Mucosa of stomach (tissue), 1 donor: ENCODE results near the gene TMEM51.

Experiments
- H3K27me3 ChIP-seq: one replicate; pipeline ENCODE4 v1.7.0; 2013; ENCODE audit warnings: mild to moderate bottlenecking, low read length; ENCODE audit not compliant: control insufficient read depth, insufficient read depth
- H3K36me3 ChIP-seq: one replicate; pipeline ENCODE4 v1.7.0; 2013; ENCODE audit warnings: low read length; ENCODE audit not compliant: control insufficient read depth, insufficient read depth
- H3K4me1 ChIP-seq: one replicate; pipeline ENCODE4 v1.7.0; 2013; ENCODE audit warnings: mild to moderate bottlenecking, low read length; ENCODE audit not compliant: control insufficient read depth, insufficient read depth
- H3K4me3 ChIP-seq: one replicate; pipeline ENCODE4 v1.7.0; 2013; ENCODE audit warnings: low read length
- H3K9ac ChIP-seq: one replicate; pipeline ENCODE4 v1.7.0; 2013; ENCODE audit warnings: mild to moderate bottlenecking, low read length, moderate library complexity
- H3K9me3 ChIP-seq: one replicate; pipeline ENCODE4 v1.7.0; 2013; ENCODE audit warnings: mild to moderate bottlenecking, low read length, moderate library complexity; ENCODE audit not compliant: control insufficient read depth
- donor health status: Pancreatic carcinoma.

TMEM51 gene

GRCh38 chr1:15157524-15158399 lies 4.2 kb downstream of the TMEM51 start:
- Histone ChIP-seq H3K4me1 (peaks cover 43% of the 10 kb centered on the region), H3K4me3 (no peak overlapping the region)

GRCh38 chr1:15158506-15159165 lies 5.1 kb downstream of the TMEM51 start:
- Histone ChIP-seq H3K4me3 (no peak overlapping the region), H3K9ac (no peak overlapping the region), H3K27me3 (no peaks in the 10 kb centered on the region), H3K36me3 (no peaks in the 10 kb centered on the region), H3K9me3 (no peaks in the 10 kb centered on the region), H3K4me1 (peaks cover 46% of the 10 kb centered on the region)

More at GRCh38 chr1:15157524-15158399, 4.2 kb downstream of the TMEM51 start:
- no peak overlapping the region for H3K9ac ChIP-seq
- no peaks in the 10 kb centered on the region for H3K9me3 ChIP-seq
- no peaks in the 10 kb centered on the region for H3K27me3 ChIP-seq
- no peaks in the 10 kb centered on the region for H3K36me3 ChIP-seq

DNA sequence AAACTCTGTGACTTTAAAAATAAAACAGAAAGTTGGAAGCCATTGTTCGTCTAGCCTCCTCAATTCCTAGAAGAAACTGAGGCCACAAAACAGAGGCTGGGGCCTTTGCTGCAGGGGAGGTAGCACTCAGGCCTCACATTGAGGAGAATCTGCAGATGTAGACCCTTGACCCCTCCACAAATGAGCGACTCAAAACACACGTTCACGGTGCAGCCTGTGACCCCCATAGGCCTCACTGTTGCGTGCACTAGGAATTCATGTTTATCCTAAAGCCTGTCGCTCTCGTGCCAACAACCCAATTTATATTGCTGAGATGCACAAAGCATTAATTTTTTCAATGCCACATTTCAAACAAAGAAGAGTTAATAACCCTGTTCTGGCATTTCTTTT lies 5.6 kb downstream of the TMEM51 start:
- Histone ChIP-seq H3K4me3 (no peak overlapping the region), H3K27me3 (no peaks in the 10 kb centered on the region), H3K9ac (no peak overlapping the region), H3K9me3 (no peaks in the 10 kb centered on the region), H3K36me3 (no peaks in the 10 kb centered on the region), H3K4me1 (peaks cover 46% of the 10 kb centered on the region)

- no peak overlapping the region for H3K9ac ChIP-seq
- no peak overlapping the region for H3K4me3 ChIP-seq
- H3K36me3 ChIP-seq: no peaks in the 10 kb centered on the region
- H3K4me1 ChIP-seq: peaks cover 37% of the 10 kb centered on the region
- H3K9me3 ChIP-seq: no peaks in the 10 kb centered on the region
- no peaks in the 10 kb centered on the region for H3K27me3 ChIP-seq
These were observed 7.1 kb downstream of the TMEM51 start for GRCh38 chr1:15160626-15161025.

DNA sequence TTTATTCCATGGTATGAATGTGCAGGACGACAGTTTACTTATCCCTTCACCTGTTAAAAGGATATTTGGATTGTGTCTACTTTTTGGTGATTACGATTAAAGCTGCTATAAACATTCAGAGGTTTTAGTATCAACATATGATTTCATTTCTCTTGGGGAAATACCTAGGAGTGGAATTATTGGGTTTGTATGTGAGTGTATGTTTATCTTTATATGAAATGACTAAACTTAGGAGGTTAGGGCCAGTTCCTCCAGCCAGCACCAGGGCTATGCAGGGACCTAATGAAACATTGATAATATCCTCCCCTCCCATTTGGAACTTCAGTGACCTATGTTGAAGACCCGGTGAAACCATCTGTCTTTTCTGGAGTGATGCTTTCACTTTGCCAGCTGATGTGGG lies 13.8 kb downstream of the TMEM51 start:
- H3K36me3 ChIP-seq: no peaks in the 10 kb centered on the region
- no peak overlapping the region for H3K9ac ChIP-seq
- no peaks in the 10 kb centered on the region for H3K27me3 ChIP-seq
- H3K4me3 ChIP-seq: no peak overlapping the region
- peaks cover 33% of the 10 kb centered on the region for H3K4me1 ChIP-seq
- no peaks in the 10 kb centered on the region for H3K9me3 ChIP-seq

DNA sequence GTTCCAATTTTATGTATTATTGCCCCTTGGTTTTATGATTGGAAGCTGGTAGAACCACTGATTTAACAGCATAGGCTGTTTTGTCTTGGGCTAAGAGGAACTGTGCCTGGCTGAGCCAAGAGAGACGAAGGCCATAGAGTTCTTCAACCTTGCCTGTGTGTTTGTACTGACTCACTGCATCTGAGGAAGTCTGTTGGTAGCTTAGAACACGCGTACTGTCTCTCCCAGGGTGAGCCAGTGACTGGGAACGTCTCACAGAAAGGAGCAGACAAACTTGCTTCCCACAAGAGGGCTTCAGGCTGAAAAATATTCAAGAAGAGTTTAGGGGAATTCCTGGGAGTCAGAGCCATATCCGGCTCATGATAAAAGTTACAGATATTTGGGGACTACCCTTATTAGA lies 14.9 kb downstream of the TMEM51 start:
- no peaks in the 10 kb centered on the region for H3K36me3 ChIP-seq
- H3K4me3 ChIP-seq: no peak overlapping the region
- peaks cover 40% of the 10 kb centered on the region for H3K4me1 ChIP-seq
- no peaks in the 10 kb centered on the region for H3K9me3 ChIP-seq
- H3K9ac ChIP-seq: no peak overlapping the region
- H3K27me3 ChIP-seq: no peaks in the 10 kb centered on the region

DNA sequence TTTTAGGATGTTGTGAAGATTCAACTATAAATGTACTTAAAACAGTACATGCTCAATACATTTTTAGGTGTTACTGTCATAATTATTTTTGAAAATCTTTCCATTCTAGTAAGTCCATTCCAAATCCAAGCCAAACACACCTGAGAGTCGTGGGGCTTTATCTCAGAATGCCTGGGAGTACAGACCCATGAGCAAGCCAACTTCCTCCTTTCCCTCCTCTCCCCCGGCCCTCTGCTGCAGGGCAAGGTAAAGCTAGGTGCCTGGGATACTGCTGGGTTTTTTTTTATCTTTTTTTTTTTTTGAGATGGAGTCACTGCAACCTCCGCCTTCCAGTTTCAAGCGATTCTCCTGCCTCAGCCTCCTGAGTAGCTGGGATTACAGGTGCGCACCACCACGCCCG lies 16.5 kb downstream of the TMEM51 start:
- Histone ChIP-seq H3K27me3 (no peaks in the 10 kb centered on the region), H3K9ac (no peak overlapping the region), H3K9me3 (no peaks in the 10 kb centered on the region), H3K4me3 (no peak overlapping the region), H3K4me1 (peaks cover 47% of the 10 kb centered on the region), H3K36me3 (no peaks in the 10 kb centered on the region)

DNA sequence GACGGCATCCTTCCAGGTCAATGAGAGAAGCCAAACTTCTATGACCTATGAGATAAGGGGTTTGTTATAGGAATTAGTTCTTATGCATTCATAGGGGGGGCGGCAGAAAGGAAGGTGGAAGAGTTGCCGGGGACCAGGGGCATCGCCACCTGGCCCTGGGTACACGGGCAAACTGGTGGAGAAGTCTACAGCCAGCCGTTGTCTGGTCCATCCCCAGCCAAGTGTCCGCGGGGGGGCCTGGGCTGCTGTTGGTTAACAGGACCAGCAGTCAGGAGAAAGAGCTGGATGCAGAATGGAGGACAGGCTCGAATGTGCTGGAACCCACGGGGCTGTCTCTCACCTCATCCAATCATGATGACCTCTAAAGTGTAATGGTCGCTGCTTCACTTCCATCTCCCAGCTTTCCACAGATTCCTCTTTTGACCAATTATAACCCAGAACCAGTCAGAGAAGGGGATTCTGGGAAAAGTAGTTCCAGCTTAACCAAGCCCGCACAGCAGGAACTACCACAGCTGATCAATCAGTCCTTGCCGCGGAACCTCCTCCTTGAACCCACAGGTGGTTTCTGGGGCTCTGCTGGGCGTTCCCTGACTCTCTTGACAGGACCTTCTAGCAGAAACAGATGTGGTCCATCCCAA lies 17.8 kb downstream of the TMEM51 start:
- no peaks in the 10 kb centered on the region for H3K27me3 ChIP-seq
- H3K9me3 ChIP-seq: no peaks in the 10 kb centered on the region
- H3K36me3 ChIP-seq: no peaks in the 10 kb centered on the region
- H3K9ac ChIP-seq: peak overlapping the region; percentile 18
- no peak overlapping the region for H3K4me3 ChIP-seq
- peaks cover 53% of the 10 kb centered on the region for H3K4me1 ChIP-seq

GRCh38 chr1:15172405-15173259 lies 19.1 kb downstream of the TMEM51 start:
- Histone ChIP-seq H3K4me1 (peaks cover 60% of the 10 kb centered on the region), H3K9ac (no peak overlapping the region), H3K27me3 (no peaks in the 10 kb centered on the region), H3K4me3 (no peak overlapping the region), H3K9me3 (no peaks in the 10 kb centered on the region), H3K36me3 (no peaks in the 10 kb centered on the region)

DNA sequence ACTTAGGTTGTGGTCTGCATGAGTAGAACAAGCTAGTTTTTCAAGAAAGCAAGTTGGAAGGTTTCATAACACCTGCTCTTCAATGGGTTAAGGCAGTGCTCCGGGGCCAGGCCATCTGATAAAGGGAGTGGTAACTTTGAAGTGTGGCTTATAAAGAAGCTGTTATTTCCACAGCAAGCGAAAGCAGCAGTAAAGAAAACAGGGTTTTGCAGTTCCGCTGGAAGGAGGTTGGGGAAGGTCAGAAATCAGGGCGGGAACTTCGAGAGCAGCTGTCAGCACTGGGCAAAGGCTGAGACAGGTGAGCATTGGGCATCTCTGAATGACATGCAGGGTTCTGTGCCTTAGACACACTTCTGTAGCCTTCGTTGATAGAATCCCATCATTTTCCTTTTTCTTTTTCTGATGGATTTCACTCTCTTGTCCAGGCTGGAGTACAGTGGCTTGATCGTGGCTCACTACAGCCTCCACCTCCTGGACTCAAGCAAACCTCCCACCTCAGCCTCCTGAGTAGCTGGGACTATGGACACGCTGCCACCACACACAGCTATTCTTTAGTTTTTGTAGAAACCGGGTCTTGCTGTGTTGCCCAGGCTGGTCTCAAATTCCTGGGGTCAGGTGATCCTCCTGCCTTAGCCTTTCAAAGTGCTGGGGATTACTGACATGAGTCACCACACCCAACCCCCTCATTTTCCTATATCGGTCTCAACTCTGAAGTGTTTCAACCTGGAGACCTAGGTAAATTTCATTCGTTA lies 20.5 kb downstream of the TMEM51 start:
- Histone ChIP-seq H3K27me3 (no peaks in the 10 kb centered on the region), H3K9me3 (no peaks in the 10 kb centered on the region), H3K4me1 (peaks cover 65% of the 10 kb centered on the region), H3K9ac (no peak overlapping the region), H3K4me3 (no peak overlapping the region), H3K36me3 (no peaks in the 10 kb centered on the region)

DNA sequence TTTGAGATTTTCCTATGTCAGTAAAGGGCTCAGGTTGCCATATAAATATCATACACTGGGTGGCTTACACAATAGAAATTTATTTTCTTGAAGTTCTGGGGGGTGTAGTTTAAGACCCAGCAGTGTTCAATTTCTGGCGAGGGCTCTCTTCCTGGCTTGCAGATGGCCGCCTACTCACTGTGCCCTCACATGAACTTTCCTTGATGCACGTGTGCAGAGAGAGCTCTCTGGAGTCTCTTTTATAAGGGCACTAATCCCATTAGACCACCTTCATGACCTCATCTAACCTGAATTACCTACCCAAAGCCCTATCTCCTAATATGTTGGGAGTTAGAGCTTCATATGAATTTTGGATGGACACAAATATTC lies 21.1 kb downstream of the TMEM51 start:
- Histone ChIP-seq H3K36me3 (no peaks in the 10 kb centered on the region), H3K9ac (no peak overlapping the region), H3K27me3 (no peaks in the 10 kb centered on the region), H3K9me3 (no peaks in the 10 kb centered on the region), H3K4me3 (no peak overlapping the region), H3K4me1 (peaks cover 70% of the 10 kb centered on the region)
